CD4-positive, alpha-beta T cell treated with Interleukin-17A for 1 hour (primary cell): Measurements from ENCODE around the gene WDR86.

Experiments used
- DNase-seq: peaks from one replicate; pipeline ENCODE4 v3.0.0-alpha.2; 2020

The WDR86 gene

DNA sequence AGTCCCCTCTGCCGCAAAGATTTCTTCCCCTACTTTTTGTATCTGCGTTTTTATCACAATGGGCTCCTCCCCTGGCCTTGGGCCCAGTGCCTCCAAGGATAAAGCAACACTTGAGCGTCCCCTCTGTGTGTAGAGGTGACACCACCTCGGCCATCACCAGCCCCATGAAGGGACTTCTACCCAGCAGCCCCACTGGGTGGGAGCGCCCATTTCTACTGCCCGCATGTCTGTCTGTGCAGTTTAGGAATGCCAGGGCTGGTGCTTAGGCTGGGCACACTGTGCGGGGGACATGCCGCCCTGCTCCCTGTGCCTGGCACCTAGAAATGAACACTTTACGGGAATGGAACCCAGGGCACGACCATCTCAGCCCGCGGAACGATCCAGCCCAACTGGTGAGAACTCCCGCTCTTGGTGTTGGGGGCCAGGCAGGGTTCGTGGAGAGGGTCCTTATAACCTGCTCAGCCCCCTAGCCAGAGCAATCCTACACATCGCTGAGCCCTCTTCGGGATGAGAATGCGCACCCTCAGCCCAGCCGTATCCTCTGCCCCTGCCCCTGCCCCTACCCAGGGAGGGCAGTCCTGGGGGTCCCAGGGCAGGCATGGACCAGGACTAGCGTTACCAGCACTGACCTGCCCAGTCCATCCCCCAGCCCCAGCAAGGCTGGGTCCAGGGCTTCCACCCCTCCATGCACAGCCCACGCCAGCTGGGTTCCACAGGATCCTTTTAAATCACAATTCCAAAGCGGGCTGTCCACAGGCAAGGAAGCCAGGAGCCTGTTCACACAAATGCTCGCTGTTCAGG lies 17.3 kb upstream of the WDR86 start:
- DNase-seq, result no peak

DNA sequence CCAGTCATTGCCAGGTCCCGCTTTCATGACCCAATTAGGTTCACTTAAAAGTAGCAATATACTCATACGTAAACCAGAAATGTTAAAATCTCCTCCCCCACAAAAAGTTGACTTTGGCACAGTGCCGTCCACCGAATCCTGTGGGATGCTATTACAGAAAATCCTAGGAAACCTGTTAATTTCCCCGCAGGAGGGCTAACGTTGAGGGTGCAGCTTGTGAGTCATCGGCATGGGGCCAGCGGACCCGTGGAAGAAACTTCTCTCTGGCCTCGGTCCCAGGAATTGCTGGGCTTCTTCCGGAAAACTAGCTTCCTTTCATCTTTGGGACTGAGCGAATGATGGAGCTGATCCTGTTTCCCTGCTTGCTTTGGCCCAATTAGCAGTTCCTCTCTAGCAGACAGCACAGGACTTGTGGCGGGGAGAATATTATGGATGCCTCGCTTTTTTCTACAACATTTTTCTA lies 16.6 kb upstream of the WDR86 start:
- DNase-seq, result no peak

GRCh38 chr7:151425670-151426440 lies 16.0 kb upstream of the WDR86 start:
- DNase-seq, result no peak

- DNase-seq, result no peak
These were observed 15.0 kb upstream of the WDR86 start for GRCh38 chr7:151424799-151425198.

DNA sequence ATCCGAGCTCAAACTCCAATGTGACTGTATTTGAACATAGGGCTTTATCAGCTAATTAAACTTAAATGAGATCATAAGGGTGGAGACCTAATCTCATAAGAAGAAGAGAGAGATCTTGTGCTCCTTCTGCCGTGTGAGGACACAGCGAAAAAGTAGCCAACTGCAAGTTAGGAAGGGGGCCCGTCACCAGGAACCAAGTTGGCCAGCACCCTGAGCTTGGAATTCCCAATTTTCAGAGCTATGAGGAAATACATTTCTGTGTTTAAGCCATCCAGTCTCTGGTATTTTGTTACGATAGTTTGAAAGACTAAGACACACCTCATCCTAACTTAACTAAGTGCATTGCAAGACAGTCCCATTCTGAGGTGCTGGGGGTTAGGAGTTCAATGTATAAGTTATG lies 14.1 kb upstream of the WDR86 start:
- DNase-seq, result no peak

DNA sequence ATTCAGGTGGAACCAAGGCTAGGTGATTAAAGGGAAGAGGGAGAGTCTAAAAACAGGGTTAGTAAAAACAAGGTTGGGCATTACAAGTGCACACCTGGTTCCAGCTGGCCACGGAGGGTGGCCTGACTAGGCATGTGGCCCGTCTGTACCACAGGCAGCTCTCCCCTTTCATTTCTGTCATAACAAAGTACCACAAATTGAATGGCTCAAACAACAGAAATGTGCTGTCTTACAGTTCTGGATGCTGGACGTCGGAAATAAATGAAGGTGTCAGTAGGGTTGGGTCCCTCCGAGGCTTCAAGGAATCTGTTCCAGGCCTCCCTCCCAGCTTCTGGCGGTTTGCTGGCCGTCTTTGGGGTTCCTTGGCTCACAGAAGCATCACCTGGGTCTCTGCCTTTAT lies 13.4 kb upstream of the WDR86 start:
- DNase-seq, result no peak

- DNase-seq, result no peak
These were observed 12.4 kb upstream of the WDR86 start for GRCh38 chr7:151422212-151422611.

DNA sequence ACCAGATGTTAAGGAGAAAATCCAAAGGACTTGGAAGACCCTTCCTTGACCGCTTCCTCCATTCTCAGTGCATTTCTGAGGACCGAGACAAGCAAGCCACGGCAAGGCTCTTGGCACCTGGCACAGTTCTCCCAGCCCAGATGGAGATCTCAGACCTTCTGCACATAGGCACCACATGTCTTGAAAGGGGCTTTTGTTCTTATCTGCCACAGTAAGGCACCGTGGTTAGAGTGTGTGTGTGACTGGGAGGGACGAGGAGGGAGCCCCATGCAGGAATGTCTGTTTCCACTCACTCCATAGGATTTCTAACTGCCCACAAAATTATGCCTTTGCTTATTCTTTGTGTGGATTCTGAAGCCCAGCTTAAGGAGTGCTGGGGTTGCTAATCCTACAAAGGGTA lies 10.3 kb upstream of the WDR86 start:
- DNase-seq, result no peak

GRCh38 chr7:151416941-151417315 lies 7.1 kb upstream of the WDR86 start:
- DNase-seq, result no peak

DNA sequence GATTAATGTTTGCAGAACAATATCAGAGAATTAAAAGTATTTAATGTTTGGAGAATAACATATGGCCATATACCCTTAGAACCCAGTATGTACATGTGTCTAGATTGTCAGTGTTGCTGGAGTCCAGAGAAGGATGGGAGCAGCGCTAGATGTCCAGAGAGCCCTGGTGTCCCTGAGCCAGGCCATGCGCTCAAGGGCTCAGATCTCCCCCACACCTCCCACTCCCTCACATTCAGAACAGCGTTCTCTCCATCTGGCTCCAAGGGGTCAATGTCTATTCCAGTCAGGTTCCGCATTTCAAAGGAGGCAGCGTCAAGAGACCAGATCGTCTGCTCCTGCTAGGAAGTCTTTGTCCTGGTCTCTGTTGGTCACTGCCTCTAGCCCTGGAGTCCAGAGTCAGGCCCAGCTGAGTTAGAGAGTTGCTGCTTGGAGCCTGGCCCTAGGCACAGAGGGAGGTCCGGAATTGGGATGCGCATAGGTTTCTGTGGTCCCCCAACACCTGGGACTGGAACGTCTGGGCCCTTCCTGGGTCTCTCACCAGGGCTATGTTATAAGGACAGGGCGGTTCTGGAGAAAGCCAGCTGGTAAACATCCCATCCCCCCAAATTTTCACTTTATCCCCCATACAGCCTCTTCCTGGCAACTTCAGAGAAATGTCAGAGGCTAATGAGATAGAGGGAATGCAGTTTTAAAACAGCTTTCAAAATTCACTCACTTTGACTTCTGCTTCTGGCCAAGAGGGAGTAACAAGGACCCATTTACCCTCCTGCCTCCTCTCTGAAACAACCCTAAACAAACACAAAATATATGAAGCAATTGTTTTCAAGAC lies 6.5 kb upstream of the WDR86 start:
- no peak for DNase-seq

DNA sequence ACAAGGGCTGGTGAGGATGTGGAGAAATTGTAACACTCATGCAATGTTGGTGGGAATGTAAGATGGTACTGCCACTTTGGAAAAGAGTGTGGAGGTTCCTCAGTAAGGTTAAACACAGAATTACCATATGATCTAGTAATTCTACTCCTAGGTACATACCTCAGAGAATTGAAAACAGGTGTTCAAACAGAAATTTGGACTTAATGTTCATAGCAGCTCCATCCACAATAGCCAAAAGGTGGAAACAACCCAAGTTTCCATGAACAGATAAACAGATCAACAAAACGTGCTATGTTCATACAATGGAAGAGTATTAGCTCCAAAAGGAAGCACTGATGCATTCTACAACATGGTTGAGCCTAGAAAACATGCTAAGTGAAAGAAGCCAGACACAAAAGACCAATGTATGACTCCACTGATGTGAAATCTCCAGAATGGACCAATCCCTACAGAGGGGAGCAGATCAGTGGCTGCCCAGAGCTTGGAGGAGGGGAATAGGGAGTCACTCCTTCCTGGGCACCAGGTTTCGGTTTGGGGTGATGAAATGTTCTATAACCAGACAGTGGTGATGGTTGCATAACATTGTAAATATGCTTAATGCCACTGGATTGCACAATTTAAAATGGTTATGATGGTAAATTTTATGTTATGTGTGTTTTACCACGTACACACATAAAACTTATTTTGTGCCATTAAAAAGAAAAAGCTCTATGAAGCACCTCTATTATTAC lies 5.7 kb upstream of the WDR86 start:
- no peak for DNase-seq

GRCh38 chr7:151413241-151413640 lies 3.4 kb upstream of the WDR86 start:
- DNase-seq, result no peak

GRCh38 chr7:151412318-151412717 lies 2.5 kb upstream of the WDR86 start:
- DNase-seq, result no peak

DNA sequence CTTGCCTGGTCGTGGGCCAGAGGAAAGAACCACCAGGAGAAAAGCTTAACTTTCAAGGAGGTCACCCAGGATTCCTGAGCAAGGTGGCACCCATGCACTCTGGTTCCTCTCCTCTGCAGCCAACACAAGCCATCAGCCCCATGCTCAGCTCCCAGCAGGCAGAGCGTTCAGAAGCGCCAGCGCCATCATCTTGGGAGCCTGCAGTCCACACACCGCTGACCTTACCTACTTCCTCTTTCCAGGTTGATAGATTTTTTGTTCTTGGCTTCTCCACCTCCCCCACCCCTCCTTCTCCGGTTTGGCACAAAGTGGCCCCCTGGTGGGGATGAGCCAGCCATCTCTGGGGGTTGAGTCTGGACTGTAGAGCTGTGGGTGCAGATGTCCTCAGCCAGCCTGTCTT lies 1.7 kb upstream of the WDR86 start:
- DNase-seq, result no peak

GRCh38 chr7:151410405-151411390 lies 860 bp upstream of the WDR86 start:
- peak; percentile 54 for DNase-seq

DNA sequence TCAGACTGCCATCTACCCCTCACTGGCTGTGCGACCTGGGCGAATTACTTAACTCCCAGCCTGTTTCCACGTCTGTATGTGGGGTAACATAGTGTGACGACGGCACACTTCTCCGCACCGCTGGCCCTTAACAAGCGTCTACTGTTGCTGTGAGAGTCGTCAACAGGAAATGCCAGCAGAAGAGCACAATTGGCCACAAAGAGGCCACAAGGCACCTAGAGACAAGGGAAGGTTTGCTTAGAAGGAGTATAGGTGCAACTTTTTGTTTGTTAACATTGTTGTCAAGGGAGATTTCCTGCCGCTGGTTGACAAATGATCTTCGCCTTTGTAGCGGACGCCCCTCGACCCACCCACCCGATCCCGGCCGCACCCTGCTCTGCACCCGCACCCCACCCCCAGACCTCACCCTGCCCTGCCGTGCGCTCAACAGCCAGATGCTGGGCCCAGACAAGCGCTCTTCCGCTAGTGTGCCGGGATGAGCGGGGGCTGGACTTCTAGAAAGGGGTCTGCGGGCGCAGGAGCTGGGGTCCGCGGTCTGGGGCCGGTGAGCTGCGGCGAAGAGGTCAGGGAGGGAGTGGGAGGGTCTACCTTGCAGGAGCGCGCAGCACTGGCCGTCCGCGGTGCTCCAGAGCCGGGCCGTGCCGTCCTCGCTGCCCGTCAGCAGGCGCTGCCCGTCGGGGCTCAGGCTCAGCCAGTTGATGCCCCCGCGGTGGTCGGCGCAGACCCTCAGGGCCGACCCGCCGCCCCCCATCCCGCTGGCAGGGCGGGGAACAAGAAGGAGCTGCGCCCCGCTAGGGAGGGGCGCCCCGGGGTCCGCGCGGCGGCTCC lies 785 bp downstream of the WDR86 start:
- peak; percentile 93 for DNase-seq

DNA sequence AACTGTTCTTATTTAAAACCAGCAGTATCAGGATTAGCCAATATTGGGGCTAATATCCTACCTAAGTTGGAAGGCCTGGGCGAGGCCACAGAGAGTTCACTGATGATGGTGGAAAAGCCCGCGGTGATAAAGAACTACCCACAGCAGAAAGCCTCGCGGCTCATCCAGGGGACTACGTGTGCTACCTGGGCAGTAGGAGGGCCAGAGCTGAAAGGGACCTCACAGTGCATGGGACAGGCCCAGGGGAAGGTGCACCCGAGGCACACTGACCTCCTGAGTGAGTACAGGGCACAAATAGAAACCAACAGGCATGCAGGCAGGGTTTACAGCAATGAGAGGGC lies 1.4 kb downstream of the WDR86 start:
- no peak for DNase-seq

DNA sequence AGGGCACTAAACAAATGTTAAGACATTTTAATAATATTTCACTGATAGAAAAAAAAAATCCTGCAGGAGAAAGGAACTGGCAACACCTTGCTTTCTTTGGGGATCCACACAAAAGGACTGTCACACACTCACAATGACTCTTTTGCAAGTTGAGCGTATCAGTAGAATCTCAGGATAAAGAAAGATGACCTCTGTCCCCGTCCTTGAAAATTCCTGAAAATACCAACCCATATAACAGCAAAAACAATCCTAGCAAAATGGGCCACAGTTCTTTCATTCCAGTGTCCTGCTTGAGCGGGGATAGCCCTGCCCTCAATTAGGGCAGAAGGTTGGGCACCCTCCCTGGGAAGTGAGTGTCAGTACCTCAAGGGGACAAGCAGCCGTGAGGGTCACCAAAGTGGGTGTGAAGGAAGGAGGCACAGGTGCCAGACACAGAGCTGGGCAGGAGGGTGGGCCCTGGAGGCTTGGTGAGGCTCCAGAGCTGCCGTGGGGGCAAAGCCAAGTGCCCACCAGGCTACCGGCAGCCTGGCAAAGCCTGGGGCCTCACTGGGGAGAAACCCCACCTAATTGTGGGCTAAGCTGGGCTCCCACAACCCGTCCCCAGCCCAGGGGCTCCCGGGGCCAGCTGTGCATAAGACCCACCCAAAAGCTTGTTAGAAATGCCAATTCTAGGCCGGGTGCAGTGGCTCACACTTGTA lies 2.8 kb downstream of the WDR86 start:
- no peak for DNase-seq

DNA sequence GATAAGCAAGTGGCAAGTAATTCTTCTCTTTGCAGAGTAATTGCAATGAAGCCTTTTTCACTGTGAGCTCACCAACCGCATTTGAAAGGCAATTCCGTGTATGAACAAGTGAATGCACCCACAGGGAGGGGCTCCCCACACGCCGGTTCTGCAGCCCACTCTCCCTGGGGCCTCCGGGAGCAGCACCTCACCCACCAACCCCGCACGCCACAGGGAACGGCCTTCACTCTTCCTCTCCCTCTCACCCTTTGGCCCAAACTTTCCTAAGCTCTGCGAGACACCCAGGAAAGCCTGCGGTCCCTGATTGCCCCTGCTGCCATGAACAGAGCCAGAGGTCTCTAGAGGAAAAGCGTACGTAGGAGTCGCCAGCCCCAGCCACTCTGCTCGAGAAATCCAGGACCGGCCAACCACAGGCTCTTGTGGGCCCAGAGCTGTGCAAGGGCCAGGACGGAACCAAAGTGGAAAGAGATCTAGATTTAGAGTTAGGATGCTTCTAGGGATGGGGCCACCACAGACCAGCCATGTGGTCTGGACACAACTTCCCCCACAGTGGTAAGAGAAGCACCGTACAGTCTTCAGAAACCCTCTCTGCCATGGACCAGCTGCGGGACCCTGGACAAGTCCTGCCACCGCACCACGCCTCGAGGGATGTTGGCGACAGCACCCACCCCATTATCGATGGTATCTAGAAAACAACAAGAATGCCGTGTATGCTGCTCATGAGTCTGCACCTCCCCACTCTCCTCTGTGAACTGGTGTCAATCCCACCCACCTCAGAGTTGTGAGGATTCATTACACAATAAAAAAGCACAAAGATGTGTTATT lies 3.6 kb downstream of the WDR86 start:
- no peak for DNase-seq
